Panc1 (cell line): ENCODE data around the gene ABCD4.

Experiments used
- POLR2AphosphoS5 ChIP-seq: IDR thresholded peaks from 2 replicates; pipeline ENCODE4 v1.6.1; 2012; ENCODE audit warnings: mild to moderate bottlenecking, low read depth, low read length, moderate library complexity
- SIN3A ChIP-seq: IDR thresholded peaks from 2 replicates; pipeline ENCODE4 v1.6.1; 2012; ENCODE audit warnings: low read depth, mild to moderate bottlenecking, low read length, moderate library complexity, borderline replicate concordance; ENCODE audit not compliant: insufficient read depth
- TF ChIP-seq, protein P1 (sequence below): fragments of 450-650 bp; IDR thresholded peaks from 2 replicates; pipeline ENCODE4 v1.5.1; 2017; ENCODE audit warnings: mild to moderate bottlenecking
- TF ChIP-seq, protein P2 (sequence below), 2 experiments: IDR thresholded peaks; 2 replicates each; pipeline ENCODE4 v1.6.1; 2011 to 2012; ENCODE audit warnings: low read depth in 2 of 2, control low read depth in 1 of 2, low read length in 1 of 2, mild to moderate bottlenecking in 1 of 2, moderate library complexity in 1 of 2; ENCODE audit not compliant: insufficient read depth in 1 of 2

DNA sequence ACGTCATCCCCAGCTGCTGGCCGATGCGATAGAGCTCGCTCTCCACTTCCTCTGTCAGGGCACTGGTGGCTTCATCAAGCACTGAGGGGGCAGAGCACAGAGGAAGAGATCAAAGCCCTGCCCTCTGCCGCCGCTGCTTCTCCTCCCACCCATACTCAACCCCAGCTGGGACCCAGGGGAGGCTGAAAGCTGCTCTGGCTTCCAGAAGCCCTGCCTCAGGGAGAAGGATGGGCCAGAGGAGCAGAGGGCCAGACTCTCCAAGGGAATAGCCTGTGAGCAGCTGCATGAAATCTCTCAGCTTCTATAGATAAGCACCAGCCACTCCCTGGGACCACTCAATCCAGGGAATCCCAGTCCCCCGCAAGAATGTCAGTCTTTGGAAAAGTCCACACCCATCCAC is 16.0 kb downstream of the ABCD4 start:
- TF ChIP-seq, protein P1, sequence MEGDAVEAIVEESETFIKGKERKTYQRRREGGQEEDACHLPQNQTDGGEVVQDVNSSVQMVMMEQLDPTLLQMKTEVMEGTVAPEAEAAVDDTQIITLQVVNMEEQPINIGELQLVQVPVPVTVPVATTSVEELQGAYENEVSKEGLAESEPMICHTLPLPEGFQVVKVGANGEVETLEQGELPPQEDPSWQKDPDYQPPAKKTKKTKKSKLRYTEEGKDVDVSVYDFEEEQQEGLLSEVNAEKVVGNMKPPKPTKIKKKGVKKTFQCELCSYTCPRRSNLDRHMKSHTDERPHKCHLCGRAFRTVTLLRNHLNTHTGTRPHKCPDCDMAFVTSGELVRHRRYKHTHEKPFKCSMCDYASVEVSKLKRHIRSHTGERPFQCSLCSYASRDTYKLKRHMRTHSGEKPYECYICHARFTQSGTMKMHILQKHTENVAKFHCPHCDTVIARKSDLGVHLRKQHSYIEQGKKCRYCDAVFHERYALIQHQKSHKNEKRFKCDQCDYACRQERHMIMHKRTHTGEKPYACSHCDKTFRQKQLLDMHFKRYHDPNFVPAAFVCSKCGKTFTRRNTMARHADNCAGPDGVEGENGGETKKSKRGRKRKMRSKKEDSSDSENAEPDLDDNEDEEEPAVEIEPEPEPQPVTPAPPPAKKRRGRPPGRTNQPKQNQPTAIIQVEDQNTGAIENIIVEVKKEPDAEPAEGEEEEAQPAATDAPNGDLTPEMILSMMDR, result no peak
- TF ChIP-seq, protein P2, sequence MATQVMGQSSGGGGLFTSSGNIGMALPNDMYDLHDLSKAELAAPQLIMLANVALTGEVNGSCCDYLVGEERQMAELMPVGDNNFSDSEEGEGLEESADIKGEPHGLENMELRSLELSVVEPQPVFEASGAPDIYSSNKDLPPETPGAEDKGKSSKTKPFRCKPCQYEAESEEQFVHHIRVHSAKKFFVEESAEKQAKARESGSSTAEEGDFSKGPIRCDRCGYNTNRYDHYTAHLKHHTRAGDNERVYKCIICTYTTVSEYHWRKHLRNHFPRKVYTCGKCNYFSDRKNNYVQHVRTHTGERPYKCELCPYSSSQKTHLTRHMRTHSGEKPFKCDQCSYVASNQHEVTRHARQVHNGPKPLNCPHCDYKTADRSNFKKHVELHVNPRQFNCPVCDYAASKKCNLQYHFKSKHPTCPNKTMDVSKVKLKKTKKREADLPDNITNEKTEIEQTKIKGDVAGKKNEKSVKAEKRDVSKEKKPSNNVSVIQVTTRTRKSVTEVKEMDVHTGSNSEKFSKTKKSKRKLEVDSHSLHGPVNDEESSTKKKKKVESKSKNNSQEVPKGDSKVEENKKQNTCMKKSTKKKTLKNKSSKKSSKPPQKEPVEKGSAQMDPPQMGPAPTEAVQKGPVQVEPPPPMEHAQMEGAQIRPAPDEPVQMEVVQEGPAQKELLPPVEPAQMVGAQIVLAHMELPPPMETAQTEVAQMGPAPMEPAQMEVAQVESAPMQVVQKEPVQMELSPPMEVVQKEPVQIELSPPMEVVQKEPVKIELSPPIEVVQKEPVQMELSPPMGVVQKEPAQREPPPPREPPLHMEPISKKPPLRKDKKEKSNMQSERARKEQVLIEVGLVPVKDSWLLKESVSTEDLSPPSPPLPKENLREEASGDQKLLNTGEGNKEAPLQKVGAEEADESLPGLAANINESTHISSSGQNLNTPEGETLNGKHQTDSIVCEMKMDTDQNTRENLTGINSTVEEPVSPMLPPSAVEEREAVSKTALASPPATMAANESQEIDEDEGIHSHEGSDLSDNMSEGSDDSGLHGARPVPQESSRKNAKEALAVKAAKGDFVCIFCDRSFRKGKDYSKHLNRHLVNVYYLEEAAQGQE (IDR thresholded peaks at IDR 0.05; ENCODE audit: insufficient read depth in 1 of 2, low read depth in 2 of 2, low read length in 1 of 2), result no peak
- TF ChIP-seq SIN3A (no peak), POLR2AphosphoS5 (no peak)
